Activated CD4-positive, alpha-beta T cell treated with anti-CD3 and anti-CD28 coated beads, Interleukin-2, amount 50 U/mL, for 48 hours (primary cell): ENCODE data around the gene PRR5.

ENCODE experiments used
- DNase-seq, 2 experiments: peaks; one replicate each; pipeline ENCODE4 v3.0.0-alpha.2; 2020

PRR5 gene

DNA sequence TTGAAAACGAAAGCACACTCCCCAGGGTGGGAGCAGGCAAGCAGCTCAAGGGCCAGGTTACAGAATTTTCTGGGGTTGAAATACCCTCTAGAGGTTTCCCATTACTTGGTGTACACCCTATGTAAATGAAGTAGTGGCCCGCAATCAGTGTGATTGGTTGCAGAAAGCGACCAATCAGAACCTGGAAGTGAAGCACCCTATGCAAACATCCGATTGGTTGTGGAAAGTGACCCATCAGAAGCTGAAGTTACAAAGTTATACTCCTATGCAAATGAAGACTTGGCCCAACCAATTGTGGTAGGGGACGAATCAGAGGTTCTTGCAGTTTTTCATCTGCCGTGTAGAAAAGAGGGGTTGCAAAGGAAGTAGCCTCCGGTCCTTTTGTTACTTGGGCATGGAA is 19.2 kb downstream of the PRR5 start:
- DNase-seq, result no peak

DNA sequence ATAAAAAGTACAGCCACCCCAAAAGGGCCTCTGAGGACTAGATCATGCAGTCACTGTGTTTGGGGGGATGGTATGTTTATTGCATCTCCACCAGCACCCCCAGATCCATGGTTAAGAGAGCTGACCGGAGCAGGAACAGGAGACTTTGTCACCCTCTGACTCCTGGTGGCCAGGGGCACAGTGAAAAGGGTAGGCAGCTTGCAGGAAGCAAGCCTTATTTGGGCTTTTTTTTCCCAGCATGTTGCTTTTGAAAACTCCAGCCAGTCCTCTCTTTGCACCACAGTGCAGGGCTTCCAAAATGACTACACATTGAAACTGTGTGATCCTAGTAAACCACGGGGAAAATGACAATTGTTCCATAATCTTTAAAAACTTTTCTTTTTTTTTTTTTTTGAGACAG is 20.6 kb downstream of the PRR5 start:
- no peak for DNase-seq

DNA sequence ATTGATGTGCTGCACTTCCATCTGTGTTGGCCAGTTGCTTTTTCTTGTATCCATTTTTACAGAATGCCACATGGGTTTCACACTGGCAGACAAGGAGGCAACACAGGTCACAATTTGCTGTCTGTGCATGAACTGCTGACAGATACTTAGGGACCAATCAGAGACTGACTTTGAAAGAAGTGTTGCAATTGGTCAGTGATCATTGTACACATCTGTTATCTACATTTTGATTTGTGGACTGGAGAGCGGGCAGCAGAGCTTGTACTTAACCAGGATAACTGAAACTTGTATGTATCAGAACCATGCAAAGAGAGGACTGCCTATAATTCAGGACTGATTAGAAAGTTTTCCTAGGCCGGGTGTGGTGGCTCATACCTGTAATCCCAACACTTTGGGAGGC is 21.8 kb downstream of the PRR5 start:
- no peak for DNase-seq

DNA sequence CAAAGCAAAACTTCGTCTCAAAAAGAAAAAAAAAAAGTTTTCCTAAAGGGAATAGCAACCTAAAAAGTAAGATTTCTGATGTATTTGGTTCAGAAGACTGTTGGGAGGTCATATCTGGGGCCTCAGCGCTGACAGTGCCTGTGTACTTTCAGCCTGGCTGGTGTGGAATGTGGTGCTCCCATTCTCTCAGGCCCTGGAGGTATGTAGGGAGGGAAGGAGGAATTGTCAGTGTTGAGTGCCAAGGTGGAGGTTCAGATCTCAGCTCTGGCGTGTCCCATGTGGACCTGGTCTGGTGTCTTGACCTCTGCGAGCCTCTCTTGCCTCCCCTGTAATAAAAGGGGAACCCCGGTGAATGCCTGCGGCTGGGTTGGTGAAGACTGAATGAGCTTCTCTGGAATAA is 22.4 kb downstream of the PRR5 start:
- no peak for DNase-seq

DNA sequence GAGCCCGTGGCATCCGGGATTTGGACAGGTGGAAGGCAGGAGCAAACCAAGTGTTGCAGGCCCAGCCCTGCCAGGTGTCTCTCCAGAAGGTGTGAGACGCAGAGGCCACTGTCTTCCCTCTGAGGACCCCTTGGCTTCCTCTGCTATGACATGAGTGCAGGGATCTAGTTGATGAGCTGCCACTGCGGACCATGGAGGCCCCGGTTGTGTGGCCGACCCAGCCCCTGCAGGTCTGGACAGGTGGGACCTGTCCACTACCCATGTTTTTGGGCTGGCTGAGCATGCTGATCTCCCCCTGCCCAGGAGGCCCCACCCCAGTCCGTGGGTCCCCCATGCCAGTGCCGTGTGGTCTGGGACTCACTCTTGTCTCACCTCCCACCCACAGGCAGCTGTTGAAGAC is 22.9 kb downstream of the PRR5 start:
- DNase-seq, result no peak

DNA sequence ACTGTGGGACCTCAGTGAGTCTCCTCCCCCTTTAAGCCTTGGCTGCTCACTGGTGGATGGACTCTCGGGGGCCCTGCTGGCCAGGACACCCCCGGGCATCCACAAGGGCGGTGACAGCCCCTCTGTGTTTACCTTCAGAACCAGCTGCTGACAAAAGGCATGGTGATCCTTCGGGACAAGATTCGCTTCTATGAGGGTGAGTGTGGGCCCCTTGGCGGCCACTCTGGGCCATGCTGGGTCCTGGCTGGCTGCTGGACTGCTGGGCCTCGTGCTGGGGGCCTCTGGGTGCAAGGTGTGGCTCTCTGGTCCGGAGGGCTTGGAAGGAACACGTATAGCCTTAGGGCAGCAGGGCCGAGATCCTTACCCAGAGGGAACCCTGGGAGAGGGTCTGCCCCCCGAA is 24.4 kb downstream of the PRR5 start:
- no peak for DNase-seq

DNA sequence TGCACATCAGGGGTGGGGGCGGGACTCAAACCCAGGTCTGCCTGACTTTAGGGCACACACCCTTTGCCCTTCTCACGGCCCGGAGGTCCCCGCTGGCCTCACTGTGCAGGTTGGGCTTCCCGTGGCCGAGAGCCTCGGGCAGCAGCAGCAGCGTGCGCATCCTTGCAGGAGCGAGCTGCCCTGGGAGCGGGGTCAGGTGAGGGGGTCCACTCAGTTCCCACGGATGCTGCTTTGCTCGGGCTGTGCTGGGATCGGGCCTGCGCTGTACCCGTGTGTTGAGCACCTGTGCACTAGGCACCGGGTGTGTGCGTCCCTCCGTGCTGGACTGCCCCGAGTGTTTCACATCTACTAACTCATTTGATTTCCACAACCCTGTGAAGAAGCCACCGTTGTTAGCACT is 25.1 kb downstream of the PRR5 start:
- DNase-seq, result no peak

DNA sequence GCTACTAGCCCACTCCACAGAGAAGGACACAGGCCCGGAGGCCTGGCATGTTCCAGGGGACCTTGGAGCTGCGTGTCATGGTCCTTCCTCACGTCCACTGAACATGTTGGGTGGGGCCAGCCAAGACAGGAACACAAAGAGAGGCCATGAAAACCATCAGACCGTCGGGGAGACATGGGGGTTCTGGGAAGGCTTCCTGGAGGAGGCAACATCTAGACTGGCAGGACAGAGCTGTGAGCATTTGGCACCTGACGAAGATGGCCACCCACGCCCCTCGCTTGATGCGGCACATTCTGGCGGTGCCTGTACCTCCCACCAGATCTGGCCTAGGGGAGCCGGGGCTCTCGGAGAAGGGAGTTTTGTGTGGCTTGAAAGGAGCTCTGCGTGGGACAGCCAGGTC is 25.7 kb downstream of the PRR5 start:
- DNase-seq, result no peak

DNA sequence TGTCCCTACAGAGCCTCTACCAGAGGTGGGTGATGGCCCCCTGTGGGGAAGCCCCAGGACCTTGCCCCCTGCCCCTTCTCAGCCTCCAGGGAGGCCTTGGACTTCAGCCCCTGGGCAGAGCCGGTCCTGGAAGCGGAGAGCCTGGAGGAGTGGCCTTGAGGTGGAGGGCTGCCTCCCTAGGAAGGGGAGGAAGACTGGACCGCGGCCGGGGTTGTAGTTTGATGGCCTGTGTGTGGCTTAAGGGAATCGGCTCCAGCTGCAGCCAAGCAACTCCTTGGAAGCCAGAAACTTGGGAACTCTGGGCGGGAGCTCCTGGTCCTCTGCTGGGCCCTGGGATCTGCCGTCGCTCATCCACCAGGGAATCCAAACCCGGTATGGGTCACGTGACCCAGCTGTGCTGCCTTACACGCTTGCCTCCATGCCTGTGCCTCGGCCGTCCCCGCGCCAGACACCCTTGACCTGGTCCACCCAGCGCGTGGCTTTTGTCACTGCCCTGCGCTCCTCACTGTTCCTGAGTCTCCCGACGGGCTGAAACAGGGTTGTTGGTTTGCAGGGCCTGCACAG is 26.8 kb downstream of the PRR5 start:
- DNase-seq, result no peak

DNA sequence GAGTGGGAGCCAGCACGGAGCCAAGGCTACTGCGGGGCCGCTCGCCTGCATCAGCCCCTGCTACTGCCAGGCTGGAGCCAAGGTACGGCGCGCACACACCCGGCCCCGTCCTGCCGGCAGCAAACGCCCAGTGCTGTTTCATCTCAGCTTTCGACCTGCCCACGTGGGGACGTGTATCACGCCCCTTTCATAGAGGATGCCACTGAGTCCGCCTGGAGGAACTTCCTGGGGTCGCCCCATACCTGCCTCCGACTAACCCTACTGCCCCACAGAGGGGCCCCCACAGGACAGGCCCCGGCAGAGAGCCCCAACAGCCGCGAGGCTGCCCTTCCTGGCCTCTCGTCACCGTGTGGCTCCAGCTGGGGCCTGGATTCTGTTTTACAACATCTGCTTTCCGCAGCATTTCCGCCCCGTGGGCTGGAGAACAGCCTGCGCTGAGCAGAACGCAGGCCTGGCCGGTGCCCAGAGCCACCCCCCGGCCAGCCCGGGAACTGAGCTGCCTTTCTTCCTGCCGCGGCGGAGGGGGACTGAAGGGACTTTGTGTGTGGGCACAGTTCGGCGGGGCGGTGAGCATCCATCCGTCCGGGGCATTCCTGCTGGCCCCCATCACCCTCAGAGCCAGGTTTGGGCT is 27.5 kb downstream of the PRR5 start:
- DNase-seq, result no peak

DNA sequence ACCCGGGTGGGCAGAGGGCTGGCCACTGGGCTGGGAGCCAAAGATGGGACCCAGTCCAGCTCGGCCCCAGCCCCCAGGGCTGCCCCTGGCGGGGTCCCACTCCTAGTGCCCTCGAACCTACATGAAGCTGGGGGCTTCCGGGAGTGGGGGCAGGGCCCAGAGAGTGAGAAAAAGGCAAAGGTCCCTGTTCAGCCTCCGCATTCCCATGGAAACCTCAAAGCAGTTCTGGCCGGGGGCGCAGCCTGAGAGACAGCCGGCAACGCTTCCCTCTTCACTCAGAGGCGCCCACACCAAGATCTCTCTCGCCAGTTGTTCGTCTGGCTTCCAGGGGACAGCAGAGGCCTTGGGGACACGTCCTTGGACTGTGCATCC is 28.0 kb downstream of the PRR5 start:
- no peak for DNase-seq

DNA sequence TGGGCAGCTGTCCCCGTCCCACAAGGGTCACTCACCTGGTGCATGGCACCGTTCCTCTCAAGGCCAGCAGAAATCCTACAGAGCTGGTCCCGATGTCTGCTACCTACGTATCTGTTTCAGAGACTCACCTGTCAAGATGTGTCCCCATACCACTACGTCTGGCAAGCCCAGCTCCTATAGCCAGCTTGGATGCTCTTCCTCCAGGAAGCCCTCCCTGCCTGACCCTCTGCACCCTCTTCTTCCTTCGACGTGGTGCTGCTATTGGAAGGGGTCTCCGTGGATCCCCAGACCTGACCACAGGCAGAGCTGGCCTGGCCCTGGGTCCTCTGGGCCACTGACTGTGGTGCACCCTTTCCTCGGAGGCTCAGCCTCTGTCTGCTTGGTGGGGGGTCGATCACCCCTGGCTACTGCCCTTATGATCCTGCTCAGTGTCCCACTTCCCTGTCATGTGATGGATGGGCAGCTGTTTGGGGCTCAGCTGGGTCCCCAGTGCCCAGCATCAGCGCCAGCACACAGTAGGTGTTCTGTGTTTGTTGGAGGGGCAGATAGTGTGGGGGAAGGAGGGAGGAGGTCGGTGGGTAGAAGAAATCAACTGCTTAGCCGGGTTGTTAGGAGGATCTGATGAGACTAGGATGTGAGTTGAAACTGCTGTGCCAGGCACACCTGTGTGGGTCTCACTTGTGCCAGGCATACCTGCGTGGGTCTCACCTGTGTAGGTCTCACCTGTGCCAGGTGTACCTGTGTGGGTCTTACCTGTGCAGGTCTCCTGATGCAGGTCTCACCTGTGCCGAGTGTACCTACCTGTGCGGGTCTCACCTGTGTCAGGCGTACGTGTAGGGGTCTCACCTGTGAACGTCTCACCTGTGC is 28.7 kb downstream of the PRR5 start:
- DNase-seq, result no peak

DNA sequence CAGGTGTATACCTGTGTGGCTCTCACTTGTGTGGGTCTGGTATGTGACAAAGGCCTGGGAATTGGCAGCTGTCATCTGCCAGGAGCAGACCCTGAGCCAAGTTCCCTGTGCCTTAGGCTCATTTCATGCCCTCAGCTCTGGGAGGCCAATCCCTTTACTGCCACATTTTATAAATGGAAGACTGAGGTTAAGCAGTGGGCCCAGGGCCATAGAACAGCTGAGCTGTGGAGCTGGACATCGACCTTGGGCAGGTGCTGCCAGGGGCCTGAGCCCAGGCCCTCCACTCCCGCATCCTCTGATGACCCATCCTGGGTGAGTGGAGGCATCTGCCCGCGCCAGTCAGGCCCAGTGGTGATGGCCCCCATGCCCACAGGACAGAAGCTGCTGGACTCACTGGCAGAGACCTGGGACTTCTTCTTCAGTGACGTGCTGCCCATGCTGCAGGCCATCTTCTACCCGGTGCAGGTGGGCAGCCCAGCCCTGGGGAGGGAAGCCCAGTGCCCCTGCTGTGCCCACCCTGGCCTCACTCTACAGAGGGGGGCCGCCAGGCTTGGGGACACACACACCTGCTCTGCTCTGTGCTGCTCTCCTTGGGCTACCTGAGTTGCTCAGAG is 29.5 kb downstream of the PRR5 start:
- DNase-seq, result no peak

DNA sequence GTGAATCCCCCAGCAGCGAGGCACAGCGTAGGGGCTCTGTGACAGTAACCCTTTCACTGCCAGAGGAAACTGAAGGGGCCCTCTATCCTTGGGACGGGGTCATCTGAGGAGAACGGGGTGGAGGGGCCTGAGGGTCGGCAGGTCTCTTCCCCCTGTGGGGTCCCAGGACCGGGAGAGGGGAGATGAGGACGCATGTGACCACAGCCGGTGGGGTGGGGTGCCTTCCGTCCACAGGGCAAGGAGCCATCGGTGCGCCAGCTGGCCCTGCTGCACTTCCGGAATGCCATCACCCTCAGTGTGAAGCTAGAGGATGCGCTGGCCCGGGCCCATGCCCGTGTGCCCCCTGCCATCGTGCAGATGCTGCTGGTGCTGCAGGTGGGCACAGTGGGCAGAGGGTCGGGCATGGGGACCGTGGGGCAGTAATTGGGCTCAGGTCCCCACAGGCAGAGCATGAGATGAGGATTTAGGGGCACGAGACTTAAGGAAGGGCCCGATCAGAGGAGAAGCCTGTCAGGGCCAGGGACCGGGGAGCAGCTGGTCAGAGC is 30.1 kb downstream of the PRR5 start:
- no peak for DNase-seq

DNA sequence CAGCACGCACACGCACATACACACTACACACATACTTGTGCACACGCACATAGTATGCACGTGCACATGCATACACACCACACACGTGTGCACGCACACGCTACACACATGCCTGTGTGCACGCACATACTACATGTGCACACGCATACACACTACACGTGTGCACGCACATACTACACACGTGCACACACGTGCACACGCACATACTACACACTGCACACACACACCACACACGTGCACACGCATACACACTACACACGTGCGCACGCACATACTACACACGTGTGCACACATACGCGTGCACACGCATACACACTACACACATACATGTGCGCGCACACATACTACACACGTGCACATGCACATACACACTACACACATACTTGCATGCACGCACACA is 30.7 kb downstream of the PRR5 start:
- DNase-seq, result no peak

DNA sequence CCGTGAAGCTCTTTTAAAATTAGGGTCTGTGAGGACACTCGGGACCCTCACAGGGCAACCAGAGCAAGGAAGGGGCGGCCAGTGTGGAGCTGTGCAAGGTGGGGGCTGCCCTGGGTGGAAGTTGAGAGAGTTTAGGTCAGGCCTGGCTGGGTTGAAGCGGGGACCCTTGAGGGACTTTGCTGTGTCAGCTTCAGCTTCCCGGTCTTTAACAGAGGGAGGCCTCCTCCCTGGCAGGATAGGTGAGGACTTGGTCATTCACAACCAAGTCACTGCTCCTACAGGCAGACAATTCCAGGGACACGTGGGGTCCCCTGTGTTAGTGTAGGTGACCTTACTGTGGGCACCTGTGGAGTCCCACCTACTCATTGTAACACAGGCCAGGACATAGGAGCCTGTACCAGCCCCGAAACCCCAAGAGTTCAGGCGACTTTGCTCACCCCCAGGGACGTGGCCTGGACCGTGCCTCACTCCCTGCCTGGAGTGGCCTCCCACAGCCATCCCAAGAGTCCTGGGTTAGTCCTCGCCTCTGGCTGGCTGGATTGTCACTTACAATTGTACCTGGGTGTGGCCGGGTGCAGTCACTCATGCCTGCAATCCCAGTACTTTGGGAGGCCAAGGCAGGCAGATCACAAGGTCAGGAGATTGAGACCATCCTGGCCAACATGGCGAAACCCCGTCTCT is 31.6 kb downstream of the PRR5 start:
- DNase-seq, result no peak

DNA sequence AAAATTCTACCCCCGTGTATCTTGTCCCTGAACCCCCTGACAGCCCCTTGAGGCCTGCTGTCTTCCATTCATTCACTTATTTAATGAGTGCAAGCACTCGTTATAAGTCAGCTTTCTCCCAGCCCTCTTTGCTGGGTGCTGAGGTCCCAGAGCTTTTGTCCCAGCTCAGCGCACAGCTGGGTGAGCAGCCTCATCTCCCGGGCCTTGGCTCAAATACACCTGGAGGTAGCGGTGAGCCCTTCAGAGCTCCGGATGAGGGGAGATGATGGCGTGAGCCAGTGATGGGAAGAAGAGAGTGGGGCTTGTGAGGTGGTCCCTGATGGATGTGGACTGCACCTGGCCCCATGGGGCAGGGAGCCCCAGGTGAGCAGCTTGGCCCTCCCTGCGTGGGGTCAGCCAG is 32.3 kb downstream of the PRR5 start:
- no peak for DNase-seq

DNA sequence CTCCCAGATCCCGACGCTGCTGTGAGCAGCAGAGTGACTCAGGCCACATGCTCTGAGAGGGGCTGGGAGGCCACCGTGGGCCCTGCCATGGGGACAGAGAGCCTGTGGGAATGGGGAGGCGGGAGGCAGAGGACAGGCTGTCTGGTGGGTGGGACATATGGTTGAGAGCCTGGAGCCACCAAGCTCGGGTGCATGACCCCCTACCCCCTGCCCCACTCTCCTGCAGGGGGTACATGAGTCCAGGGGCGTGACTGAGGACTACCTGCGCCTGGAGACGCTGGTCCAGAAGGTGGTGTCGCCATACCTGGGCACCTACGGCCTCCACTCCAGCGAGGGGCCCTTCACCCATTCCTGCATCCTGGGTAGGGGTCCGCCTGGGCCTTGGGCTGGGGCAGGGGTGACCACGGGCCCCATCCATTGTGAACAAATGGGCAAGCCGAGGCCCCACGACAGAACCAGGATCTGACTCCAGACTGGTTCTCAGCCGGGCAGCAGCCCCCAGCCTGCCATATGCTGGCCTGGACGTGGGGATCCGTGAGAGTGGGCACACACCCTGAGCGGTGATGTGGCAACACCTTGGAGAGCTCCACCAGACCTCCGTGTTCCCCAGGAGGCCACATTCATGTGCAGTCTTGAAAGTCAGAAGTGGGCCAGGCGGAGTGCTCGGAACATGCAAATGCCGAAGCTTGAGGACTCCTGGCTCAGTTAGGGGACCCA is 33.0 kb downstream of the PRR5 start:
- DNase-seq, result no peak

DNA sequence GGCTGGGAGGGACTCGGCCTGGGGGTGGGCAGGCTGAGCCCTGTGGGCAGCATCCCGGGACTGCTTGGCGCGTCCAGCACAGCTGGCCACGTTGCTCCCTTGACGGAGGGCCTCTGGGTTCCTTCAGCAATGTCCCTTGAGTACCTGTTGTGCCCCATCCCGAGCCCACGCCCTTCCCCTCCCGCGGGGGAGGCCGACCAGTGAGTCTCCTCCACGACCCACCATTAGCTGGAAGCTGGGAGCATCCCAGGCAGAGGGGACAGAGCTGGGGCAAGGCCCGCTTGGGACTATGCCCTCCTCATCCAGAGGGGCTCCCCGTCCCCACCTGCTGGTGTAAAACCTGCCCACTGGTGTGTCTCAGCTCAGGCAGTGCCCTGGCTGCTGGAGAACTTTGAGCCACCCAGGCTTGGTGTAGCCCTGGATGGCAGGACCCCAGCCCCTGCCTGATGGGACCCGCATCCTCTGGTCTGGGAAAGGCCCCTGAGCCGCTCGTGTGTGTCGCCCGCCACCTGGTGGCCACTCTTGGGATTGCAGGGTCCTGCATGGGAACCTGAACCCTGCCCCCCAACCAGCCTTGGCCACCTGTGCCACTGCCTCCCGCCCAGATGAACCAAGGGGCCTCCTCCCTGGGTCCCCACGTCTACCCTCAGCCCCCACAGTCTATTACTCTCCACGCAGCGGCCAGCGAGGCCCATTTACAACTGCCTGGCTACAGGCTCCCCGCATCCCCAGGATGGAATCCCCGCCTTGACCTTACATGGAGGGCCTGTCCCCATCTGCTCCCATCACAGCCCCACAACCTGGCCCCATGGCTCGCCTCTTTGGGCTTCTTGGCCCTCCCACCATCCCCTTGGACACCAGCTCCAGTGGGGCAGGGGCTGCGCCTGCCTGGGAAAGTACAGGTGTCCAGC is 33.8 kb downstream of the PRR5 start:
- DNase-seq, result peak; percentile 87 to 90

DNA sequence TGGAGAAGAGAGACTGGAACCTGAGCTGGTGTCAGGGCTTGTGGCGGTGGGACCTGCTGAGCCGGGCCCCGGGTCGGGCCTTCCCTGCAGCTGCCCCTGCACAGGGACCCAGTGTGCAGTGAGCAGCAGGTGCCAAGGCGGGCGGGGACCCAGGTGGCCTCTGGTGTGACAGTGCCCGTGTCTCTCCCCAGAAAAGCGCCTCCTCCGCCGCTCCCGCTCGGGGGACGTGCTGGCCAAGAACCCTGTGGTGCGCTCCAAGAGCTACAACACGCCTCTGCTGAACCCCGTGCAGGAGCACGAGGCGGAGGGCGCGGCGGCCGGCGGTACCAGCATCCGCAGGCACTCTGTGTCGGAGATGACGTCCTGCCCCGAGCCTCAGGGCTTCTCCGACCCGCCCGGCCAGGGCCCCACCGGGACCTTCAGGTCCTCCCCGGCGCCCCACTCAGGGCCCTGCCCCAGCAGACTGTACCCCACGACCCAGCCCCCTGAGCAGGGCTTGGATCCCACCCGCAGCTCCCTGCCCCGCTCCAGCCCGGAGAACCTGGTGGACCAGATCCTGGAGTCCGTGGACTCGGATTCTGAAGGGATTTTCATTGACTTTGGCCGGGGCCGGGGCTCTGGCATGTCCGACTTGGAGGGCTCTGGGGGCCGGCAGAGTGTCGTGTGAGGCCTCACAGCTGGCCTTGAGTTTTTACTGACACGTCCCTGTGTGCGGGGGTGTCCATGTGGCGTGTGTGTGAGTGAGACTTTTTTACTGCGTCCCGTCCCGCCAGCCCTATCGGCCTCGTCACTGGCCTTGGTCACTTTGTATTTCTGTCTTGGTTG is 34.8 kb downstream of the PRR5 start:
- DNase-seq, result no peak
